ENCODE measurements around the gene NAALADL2.

DNA sequence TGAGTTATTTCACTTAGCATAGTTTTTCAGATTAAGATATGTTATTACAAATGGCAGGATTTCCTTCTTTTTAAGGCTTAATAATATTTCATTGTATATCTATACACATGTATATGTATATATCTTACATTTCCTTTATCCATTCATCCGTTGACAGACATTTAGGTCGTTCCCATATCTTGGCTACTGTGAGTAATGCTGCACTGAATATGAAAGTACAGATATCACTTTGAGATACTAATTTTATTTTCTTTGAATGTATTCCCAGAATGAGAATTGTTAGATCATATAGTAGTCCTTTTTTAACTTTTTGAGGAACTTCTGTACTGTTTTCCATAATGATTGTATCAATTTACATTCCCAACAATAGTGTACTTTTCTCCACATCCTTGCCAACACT lies 270.4 kb downstream of the NAALADL2 start:
- TF ChIP-seq CTCF (IDR thresholded peaks at IDR 0.05) (no peak), EP300 (IDR thresholded peaks at IDR 0.05) (no peak), POLR2A (IDR thresholded peaks at IDR 0.05) (no peak)
